GM03348 (cell line): ENCODE results near the gene ZNF804B.

Experiments
- DNase-seq: peaks from one replicate; pipeline ENCODE4 v3.0.0; 2012; ENCODE audit warnings: low spot score

ZNF804B gene

DNA sequence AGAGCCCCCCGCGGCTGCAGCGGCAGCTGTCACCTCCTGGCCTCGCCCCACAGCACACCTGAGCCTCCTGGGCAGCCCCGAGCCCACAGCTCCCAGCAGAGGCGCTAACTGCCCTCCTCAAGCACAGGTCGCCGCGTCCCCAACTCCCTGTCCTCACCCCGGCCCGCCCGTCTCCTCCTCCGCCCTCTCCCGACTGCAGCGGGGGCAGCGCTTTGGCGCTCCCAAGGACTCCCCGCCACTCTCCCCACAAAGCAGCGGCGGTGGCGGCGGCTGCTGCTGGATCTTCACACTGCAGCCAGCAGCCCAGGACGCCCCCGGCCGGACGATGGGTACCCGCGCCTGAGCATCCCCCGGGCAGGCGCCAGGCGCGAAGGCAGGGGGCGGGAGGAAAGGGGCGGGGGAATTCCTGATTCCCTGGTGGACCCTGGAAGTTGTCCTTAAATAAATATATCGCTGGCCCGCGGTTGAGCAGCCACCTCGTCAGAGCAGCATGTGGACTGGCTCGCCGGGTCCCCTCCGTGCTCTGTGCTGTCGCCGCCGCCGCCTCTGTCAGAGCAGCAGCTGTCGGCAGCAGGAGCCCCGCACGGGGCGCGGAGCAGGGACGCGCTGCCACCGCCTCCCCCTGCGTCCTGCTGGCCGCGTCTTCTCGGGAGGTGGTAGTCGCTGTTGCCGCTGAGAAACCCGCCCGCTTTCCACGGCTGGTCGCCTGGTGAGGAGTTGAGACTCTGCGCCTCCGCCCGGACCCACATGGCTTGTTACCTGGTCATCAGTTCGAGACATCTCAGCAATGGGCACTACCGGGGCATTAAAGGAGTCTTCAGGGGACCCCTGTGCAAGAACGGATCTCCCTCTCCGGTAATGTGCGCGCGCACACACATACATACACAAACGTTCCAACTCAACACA, at the start of gene ZNF804B:
Gene ZNF804B (plus strand): TSS at position 471 of the 906 bp plus-strand sequence. CDS start 277 bp downstream, at position 748.
- DNase-seq = peak; percentile 23

GRCh38 chr7:88735920-88736319, 23.6 kb upstream of the ZNF804B start:
- DNase-seq = no peak

DNA sequence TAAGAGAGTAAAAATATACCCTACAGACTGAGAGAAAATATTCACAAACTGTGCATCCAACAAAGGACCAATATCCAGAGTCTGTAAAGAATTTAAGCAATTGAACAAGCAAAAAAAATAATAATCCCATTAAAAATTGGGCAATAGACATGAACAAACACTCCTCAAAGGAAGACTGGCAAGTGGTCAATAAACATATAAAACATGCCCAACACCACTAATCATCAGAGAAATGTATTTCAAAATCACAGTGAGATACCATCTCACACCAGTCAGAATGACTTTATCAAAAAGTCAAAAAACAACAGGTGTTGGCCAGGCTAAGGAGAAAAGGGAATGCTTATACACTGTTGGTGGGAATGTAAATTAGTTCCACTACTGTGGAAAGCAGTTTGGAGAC, 21.9 kb upstream of the ZNF804B start:
- DNase-seq = no peak

- no peak for DNase-seq
These were observed 13.4 kb upstream of the ZNF804B start for GRCh38 chr7:88746126-88746525.

- DNase-seq = no peak
These were observed 2.7 kb upstream of the ZNF804B start for GRCh38 chr7:88756802-88757201.

DNA sequence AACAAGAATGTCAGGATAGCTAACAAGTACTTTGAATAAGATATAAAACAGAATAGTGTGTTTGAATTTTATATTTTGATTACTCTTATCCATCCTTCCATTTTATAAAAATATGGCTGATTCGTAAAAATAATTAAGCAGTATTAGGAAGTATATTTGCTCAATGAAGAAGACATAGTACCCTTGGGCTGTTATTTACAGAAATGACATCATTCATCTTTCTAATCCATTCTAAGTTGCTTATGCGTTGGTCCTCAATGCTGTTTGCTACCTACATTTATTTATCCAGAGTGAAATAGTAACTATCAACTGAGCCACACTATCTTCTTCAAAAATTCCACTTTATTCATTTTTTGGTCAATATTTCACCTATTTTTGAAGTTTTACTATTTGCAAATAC, 2.1 kb upstream of the ZNF804B start:
- DNase-seq = no peak

DNA sequence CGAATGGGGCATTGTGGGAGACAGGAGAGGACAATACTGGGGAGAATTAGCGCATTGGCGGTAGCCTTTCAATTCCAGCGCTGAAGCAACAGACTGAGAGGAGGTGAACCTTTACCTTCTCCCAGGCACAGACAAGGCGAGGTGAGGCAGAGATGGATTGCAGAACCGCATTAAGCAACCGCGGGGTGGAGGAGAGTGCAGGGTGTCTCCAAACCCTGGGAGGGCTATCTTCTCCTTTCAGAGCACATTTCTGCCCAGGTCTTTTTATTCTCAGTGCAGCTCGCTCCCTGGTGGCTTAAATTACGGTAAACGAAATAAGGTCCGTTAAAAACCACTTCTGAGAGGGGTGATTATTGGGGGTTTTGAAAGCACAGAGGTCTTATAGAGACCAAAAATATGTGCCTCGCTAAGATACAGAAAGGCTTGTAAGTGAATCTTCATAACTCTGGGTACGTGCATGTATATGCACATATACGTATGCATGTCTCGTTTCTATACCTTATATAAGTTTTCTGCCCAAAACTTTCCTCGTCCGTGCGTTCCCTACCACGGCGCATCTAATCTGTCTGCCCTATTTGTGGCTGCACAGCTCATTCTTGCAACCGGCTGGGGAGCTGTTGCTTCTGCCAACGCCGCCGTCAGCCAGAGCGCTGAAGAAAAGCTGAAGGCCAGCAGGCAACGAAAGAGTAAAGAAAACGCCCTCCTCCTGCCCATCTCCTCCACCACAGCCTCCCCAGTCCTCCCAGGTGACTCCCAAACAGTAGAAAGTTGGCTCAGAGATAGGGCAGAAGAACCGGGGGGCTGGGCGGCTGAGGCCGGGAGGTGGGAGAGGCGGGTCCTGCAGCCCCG, 895 bp upstream of the ZNF804B start:
- DNase-seq = peak; percentile 35

DNA sequence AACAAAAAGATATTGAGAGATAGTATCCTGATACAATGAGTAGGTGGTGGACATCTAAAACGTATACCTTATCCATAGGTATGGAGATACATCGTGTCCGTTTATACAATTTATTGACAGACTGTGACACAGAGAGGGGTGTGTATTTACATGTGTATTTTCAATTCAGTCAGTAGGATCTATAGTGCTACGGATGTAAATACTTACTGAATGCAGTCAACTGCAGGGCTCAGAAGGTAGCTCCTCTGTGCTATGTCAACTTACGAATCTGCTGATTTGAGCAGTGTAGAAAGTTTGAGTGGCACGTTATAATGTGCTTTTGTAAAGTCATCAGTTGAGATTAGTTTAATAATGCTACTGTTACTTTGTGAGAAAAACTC, 626 bp downstream of the ZNF804B start:
- DNase-seq = no peak

- no peak for DNase-seq
These were observed 2.3 kb downstream of the ZNF804B start for GRCh38 chr7:88761779-88762178.

- no peak for DNase-seq
These were observed 11.9 kb downstream of the ZNF804B start for GRCh38 chr7:88771417-88771816.

DNA sequence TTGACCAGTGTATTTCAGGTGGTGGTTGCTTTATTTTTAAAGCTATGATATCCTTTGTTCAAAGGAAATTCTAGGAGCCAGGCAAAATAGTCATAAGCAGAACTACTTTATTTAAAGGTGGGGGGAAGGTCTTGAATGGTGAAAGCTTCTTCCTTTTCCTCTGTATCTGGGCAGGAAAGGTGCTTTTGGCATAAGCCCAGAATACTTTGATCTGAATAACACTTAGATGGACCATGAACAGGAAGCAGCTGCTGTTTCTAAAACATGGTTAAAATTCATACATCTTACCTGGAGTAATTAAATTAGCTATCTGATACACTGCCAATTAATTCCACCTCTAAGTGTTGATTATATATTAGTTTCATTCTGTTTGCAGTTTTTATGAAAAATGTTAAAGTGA, 13.3 kb downstream of the ZNF804B start:
- DNase-seq = no peak

GRCh38 chr7:88775838-88776237, 16.3 kb downstream of the ZNF804B start:
- no peak for DNase-seq

DNA sequence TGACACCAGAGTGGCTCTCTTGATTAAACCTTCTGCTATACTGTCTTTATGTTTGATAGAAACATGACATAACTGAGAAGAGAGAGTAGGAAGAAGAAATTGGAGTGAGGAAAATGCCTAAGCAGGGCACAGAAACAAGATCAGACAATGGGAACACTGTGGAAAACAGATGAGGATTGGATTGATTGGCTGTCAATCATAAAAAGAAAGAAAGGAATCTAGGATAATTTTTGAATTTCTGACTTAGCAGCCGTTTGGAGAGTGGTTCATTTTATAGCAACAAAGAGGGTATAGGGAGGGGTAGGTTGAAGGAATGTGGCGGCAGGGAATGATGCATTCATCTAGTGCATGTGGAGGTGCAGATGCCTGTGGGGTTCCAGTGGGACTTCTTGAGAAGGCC, 28.3 kb downstream of the ZNF804B start:
- DNase-seq = no peak

GRCh38 chr7:88789480-88790064, 30.1 kb downstream of the ZNF804B start:
- DNase-seq = peak; percentile 17

- DNase-seq = no peak
These were observed 32.4 kb downstream of the ZNF804B start for GRCh38 chr7:88791891-88792290.

- no peak for DNase-seq
These were observed 32.9 kb downstream of the ZNF804B start for GRCh38 chr7:88792361-88792760.

- no peak for DNase-seq
These were observed 36.1 kb downstream of the ZNF804B start, which contains the start of gene TEX47 for GRCh38 chr7:88795553-88795952. Gene TEX47 (minus strand): TSS chr7:88795737. CDS start chr7:88794942, 795 bp downstream.

GRCh38 chr7:88801046-88801445, 41.5 kb downstream of the ZNF804B start:
- DNase-seq = no peak

DNA sequence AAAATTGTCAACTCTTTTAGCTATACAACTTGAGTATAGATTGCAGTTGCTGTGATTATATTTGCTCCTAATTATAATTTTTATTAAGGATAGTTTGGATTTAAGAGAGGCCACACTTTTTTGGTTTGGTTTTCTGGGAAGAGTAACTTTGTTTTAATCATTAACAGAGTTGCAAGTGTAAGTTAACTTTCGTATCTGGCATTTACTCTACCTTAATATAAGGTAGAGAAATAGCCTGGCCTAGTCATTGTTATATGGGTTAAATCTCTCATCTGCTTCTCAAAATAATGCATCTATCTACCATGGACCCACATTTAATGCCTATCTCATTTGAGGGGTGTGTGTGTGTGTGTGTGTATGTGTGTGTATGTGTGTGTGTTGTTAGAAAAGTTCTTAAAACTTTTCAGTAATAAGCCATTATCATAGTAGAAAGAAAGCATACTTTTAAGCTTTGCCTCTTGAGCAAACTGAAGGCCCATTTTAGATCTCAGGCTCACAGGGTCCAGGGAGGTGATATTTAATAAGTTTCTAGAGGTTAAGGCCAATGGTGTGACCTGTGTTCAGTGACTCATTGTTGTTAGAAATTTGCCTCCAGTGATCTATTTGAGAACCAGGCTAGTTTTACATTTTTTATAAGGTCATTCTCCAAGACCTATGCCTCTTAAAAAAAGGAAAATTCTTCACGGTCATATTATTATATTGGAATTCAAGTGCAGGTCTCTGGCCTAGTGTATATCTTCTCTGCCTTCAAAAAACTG, 47.0 kb downstream of the ZNF804B start:
- DNase-seq = no peak

DNA sequence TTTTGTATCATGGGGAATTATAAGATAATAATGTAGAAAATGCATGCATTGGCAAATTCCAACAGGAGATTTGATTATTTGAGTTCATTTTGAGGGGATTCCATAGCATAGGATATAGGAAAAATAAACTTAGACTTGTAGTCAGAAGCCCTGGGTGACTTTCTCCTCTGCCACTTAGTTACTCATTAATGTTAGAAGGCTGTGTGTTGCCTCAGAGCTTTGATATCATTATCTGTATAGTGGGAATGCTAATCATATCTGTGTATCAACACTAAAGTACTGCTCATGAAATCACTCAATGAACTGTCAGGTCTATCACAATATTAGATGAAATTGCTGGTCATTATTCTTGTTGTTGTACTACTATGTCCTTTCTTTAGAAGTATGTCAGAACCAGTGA, 59.1 kb downstream of the ZNF804B start:
- DNase-seq = no peak

DNA sequence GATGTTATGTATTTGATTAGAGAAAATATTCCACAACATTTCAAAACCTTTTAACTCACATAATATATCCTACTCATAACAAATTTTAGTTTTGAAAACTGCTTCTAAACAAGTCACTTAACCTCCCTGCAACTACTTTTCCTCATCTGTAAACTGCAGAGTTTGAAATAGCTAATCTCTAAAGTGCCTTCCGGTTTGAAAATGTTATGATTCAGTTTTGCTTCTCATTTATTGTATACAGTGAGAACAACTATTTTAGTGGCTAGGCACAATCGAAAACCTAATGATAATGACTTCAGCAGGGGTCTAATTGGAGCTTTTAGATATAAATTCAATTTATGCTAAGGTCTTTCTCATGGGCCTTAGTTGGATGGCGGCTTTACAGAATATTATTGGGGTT, 66.7 kb downstream of the ZNF804B start:
- no peak for DNase-seq
